AG09309 (cell line): ENCODE results near the gene C12orf60.

ENCODE experiments used
- DNase-seq: peaks from one replicate; pipeline ENCODE4 v3.0.0-alpha.2; 2010; ENCODE audit warnings: low read depth
- H3K4me3 ChIP-seq: 2 replicates; pipeline ENCODE4 v1.5.1; 2011; ENCODE audit warnings: mild to moderate bottlenecking, low read depth, low read length, moderate library complexity; ENCODE audit not compliant: control insufficient read depth
- CTCF ChIP-seq: IDR thresholded peaks from 2 replicates; pipeline ENCODE4 v1.5.1; 2011; ENCODE audit warnings: mild to moderate bottlenecking, low read depth, low read length, inconsistent platforms; ENCODE audit not compliant: insufficient read depth, control insufficient read depth; ENCODE audit errors: missing control alignments

Gene C12orf60

GRCh38 chr12:14814014-14814413 lies 10.5 kb downstream of the C12orf60 start, which contains the start of gene SMCO3:
TSS of gene SMCO3 (minus strand) at chr12:14814182. CDS start at chr12:14806680, 7,502 bp downstream.
- no peak within 1 kb of the TSS for H3K4me3 ChIP-seq
- DNase-seq = no peak
- no peak for TF ChIP-seq CTCF

GRCh38 chr12:14824012-14824634 lies 20.7 kb downstream of the C12orf60 start:
- no peak for DNase-seq
- no peak for TF ChIP-seq CTCF
- H3K4me3 ChIP-seq = no peak overlapping the region

- DNase-seq = no peak
- H3K4me3 ChIP-seq = no peak overlapping the region
- no peak for TF ChIP-seq CTCF
Observed at GRCh38 chr12:14825256-14825655, 21.8 kb downstream of the C12orf60 start.

GRCh38 chr12:14826491-14826890 lies 23.0 kb downstream of the C12orf60 start:
- no peak for DNase-seq
- TF ChIP-seq CTCF = no peak
- no peak overlapping the region for H3K4me3 ChIP-seq

GRCh38 chr12:14827043-14827442 lies 23.6 kb downstream of the C12orf60 start:
- no peak overlapping the region for H3K4me3 ChIP-seq
- TF ChIP-seq CTCF = no peak
- no peak for DNase-seq

GRCh38 chr12:14828892-14829291 lies 25.4 kb downstream of the C12orf60 start:
- DNase-seq = no peak
- H3K4me3 ChIP-seq = no peak overlapping the region
- no peak for TF ChIP-seq CTCF
